H9 (cell line): ENCODE data around the gene MORN5. TPM values are rescaled to one million over a fixed set of nuclear protein-coding genes. Genes with fewer than 3 reads are reported as not detected.

Experiments used
- DNase-seq: peaks from one replicate; pipeline ENCODE4 v3.0.0-alpha.2; 2017
- H2AFZ ChIP-seq: one replicate; pipeline ENCODE4 v1.6.1; 2013; ENCODE audit warnings: mild to moderate bottlenecking, low read length, control low read depth, moderate library complexity
- H2AK5ac ChIP-seq: 2 replicates; pipeline ENCODE4 v1.6.1; 2013; ENCODE audit warnings: low read length, control low read depth, mixed read lengths; ENCODE audit not compliant: insufficient read length
- H2BK120ac ChIP-seq: one replicate; pipeline ENCODE4 v1.6.1; 2013; ENCODE audit warnings: low read depth, mild to moderate bottlenecking, low read length, control low read depth, inconsistent platforms; ENCODE audit not compliant: poor library complexity, severe bottlenecking
- H2BK12ac ChIP-seq: 2 replicates; pipeline ENCODE4 v1.6.1; 2013; ENCODE audit warnings: low read length, control low read depth, mixed read lengths, low read depth; ENCODE audit not compliant: insufficient read length
- H2BK15ac ChIP-seq: 2 replicates; pipeline ENCODE4 v1.6.1; 2013; ENCODE audit warnings: low read depth, low read length, control low read depth
- H2BK20ac ChIP-seq: one replicate; pipeline ENCODE4 v1.6.1; 2013; ENCODE audit warnings: low read depth, mild to moderate bottlenecking, low read length, control low read depth, inconsistent platforms; ENCODE audit not compliant: poor library complexity, severe bottlenecking
- H2BK5ac ChIP-seq: 2 replicates; pipeline ENCODE4 v1.6.1; 2013; ENCODE audit warnings: low read length, control low read depth, mixed read lengths; ENCODE audit not compliant: insufficient read length
- H3K14ac ChIP-seq: 2 replicates; pipeline ENCODE4 v1.6.1; 2013; ENCODE audit warnings: low read length, control low read depth; ENCODE audit not compliant: insufficient read depth
- H3K18ac ChIP-seq: 2 replicates; pipeline ENCODE4 v1.6.1; 2013; ENCODE audit warnings: low read depth, mild to moderate bottlenecking, mixed read lengths, low read length, control low read depth; ENCODE audit not compliant: insufficient read length
- H3K23ac ChIP-seq: 2 replicates; pipeline ENCODE4 v1.6.1; 2013; ENCODE audit warnings: low read length, control low read depth, mixed read lengths, low read depth; ENCODE audit not compliant: insufficient read length
- H3K23me2 ChIP-seq: 2 replicates; pipeline ENCODE4 v1.6.1; 2013; ENCODE audit warnings: low read depth, mild to moderate bottlenecking, mixed read lengths, low read length, control low read depth; ENCODE audit not compliant: insufficient read length, poor library complexity, severe bottlenecking
- H3K27ac ChIP-seq: 2 replicates; pipeline ENCODE4 v1.5.1; 2013; ENCODE audit warnings: low read length, control low read depth, mixed read lengths, low read depth; ENCODE audit not compliant: insufficient read length
- H3K27me3 ChIP-seq: 2 replicates; pipeline ENCODE4 v1.6.1; 2013; ENCODE audit warnings: low read length, control low read depth, inconsistent platforms; ENCODE audit not compliant: insufficient read depth
- H3K4ac ChIP-seq: 2 replicates; pipeline ENCODE4 v1.6.1; 2013; ENCODE audit warnings: low read depth, mild to moderate bottlenecking, control low read depth, inconsistent platforms, low read length, moderate library complexity
- H3K4me1 ChIP-seq: 2 replicates; pipeline ENCODE4 v1.6.1; 2013; ENCODE audit warnings: low read length, control low read depth, inconsistent platforms; ENCODE audit not compliant: insufficient read depth
- H3K4me2 ChIP-seq: 2 replicates; pipeline ENCODE4 v1.6.1; 2013; ENCODE audit warnings: low read length, control low read depth, mixed read lengths; ENCODE audit not compliant: insufficient read length, insufficient read depth
- H3K56ac ChIP-seq: 2 replicates; pipeline ENCODE4 v1.6.1; 2013; ENCODE audit warnings: low read depth, mild to moderate bottlenecking, mixed read lengths, low read length, control low read depth; ENCODE audit not compliant: insufficient read length
- H3K79me1 ChIP-seq: 2 replicates; pipeline ENCODE4 v1.6.1; 2013; ENCODE audit warnings: low read depth, mild to moderate bottlenecking, moderate library complexity, low read length, control low read depth, inconsistent platforms; ENCODE audit not compliant: insufficient read depth, poor library complexity, severe bottlenecking
- H3K79me2 ChIP-seq: 2 replicates; pipeline ENCODE4 v1.6.1; 2013; ENCODE audit warnings: low read length, control low read depth, inconsistent platforms; ENCODE audit not compliant: insufficient read depth
- H3K9ac ChIP-seq: 2 replicates; pipeline ENCODE4 v1.6.1; 2013; ENCODE audit warnings: low read length, control low read depth, mixed read lengths; ENCODE audit not compliant: insufficient read length; ENCODE audit errors: extremely low read depth
- H3K9me3 ChIP-seq: one replicate; pipeline ENCODE4 v1.6.1; 2013; ENCODE audit warnings: low read depth, low read length, inconsistent platforms; ENCODE audit not compliant: control insufficient read depth
- H3T11ph ChIP-seq: one replicate; pipeline ENCODE4 v1.6.1; 2013; ENCODE audit warnings: mild to moderate bottlenecking, low read length, control low read depth, inconsistent platforms
- H4K20me1 ChIP-seq: one replicate; pipeline ENCODE4 v1.6.1; 2013; ENCODE audit not compliant: control insufficient read depth, insufficient read length, insufficient read depth
- H4K5ac ChIP-seq: 2 replicates; pipeline ENCODE4 v1.6.1; 2013; ENCODE audit warnings: low read depth, mild to moderate bottlenecking, mixed read lengths, low read length, control low read depth; ENCODE audit not compliant: insufficient read length
- H4K8ac ChIP-seq: replicated peaks from 2 replicates; pipeline ENCODE4 v1.6.1; 2013; ENCODE audit warnings: low read length, control low read depth, mixed read lengths, low read depth; ENCODE audit not compliant: insufficient read length
- H4K91ac ChIP-seq: 2 replicates; pipeline ENCODE4 v1.6.1; 2013; ENCODE audit warnings: low read depth, mild to moderate bottlenecking, moderate library complexity, mixed read lengths, low read length, control low read depth; ENCODE audit not compliant: insufficient read length
- H3K27ac Mint-ChIP-seq, 3 experiments: 2 replicates in 2 of 3; 3 replicates in 1 of 3; pipeline ENCODE4 v1.8.0; 2020 to 2021; ENCODE audit warnings: mixed read lengths in 3 of 3, mild to moderate bottlenecking in 1 of 3, moderate library complexity in 1 of 3
- H3K27me3 Mint-ChIP-seq: 2 replicates; pipeline ENCODE4 v1.8.0; 2021; ENCODE audit warnings: low read depth, mild to moderate bottlenecking, moderate library complexity, mixed read lengths
- H3K36me3 Mint-ChIP-seq, 3 experiments: 2 replicates in 2 of 3; 3 replicates in 1 of 3; pipeline ENCODE4 v1.8.0; 2020 to 2021; ENCODE audit warnings: low read depth in 3 of 3, mixed read lengths in 3 of 3; ENCODE audit not compliant: insufficient read depth in 1 of 3
- H3K4me1 Mint-ChIP-seq, 2 experiments: 2 replicates each; pipeline ENCODE4 v1.8.0; 2020; ENCODE audit warnings: mixed read lengths in 2 of 2
- H3K4me3 Mint-ChIP-seq, 2 experiments: 2 replicates in 1 of 2; 3 replicates in 1 of 2; pipeline ENCODE4 v1.8.0; 2020 to 2021; ENCODE audit warnings: mild to moderate bottlenecking in 2 of 2, mixed read lengths in 2 of 2, moderate library complexity in 1 of 2
- H3K9me3 Mint-ChIP-seq, 2 experiments: 2 replicates in 1 of 2; 3 replicates in 1 of 2; pipeline ENCODE4 v1.8.0; 2020; ENCODE audit warnings: mild to moderate bottlenecking in 2 of 2, mixed read lengths in 2 of 2, moderate library complexity in 1 of 2
- WGBS: extraction: QIAGEN DNeasy Blood & Tissue Kit; methylation state at CpG from one replicate; pipeline ENCODE4 v1.1.7; 2013; ENCODE audit warnings: missing lambda C conversion rate, low lambda C conversion rate, mixed read lengths; ENCODE audit not compliant: insufficient read length; ENCODE audit errors: extremely low coverage; 5-methylcytosine and 5-hydroxymethylcytosine counted together
- total RNA-seq: library from RNA; stranded (reverse); gene quantifications from 2 replicates; pipeline ENCODE4 v1.2.1, GENCODE V29; 2021
- TF ChIP-seq, protein P1 (sequence below): fragments of 200-600 bp; sonication (generic); conservative IDR thresholded peaks from 3 replicates; pipeline ENCODE4 v1.8.0; 2021; ENCODE audit warnings: antibody characterized with exemption, mild to moderate bottlenecking

MORN5 gene
- total RNA-seq, 1 experiment from 2014 or later: not detected

DNA sequence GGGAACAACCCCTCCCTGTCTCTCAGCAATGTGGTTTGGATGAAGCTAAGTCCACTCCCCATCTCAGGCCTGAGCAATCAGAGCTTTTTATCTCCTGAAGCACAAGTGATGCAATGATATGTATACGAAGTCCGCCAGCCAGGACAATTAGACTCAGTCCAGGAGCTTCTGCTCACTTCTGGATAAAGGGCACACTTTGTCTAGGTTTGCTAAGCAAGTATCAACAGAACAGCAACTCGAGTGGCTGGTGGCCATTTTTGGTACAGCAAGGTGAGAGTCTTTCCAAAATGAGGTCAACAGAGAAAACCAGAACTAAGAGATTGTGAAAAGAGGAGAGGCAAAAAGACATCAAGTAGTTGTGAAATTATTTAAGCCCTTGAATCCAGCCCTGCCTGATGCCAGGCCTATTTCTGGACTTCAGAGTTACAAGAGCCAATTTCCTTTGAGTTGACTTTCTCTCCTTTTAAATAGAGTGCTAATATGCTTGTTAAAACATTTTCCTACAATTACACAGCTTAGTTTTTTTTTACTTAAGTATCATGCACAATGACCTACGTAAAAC is 8.4 kb upstream of the MORN5 start:
- Histone ChIP-seq H2BK12ac (no peak overlapping the region), H3T11ph (no peak overlapping the region), H2AK5ac (no peak overlapping the region), H4K20me1 (no peaks in the 10 kb centered on the region), H4K8ac (no peak overlapping the region), H3K27me3 (no peaks in the 10 kb centered on the region), H3K4me2 (no peak overlapping the region), H2BK20ac (no peak overlapping the region), H3K23me2 (no peaks in the 10 kb centered on the region), H3K4ac (no peak overlapping the region), H3K79me1 (no peaks in the 10 kb centered on the region), H2AFZ (no peak overlapping the region), H4K91ac (no peak overlapping the region), H2BK120ac (no peak overlapping the region), H4K5ac (no peak overlapping the region), H3K14ac (no peak overlapping the region), H3K18ac (no peak overlapping the region), H3K79me2 (no peaks in the 10 kb centered on the region; the same call in 1 of the 2 replicates), H3K9me3 (no peaks in the 10 kb centered on the region), H3K56ac (no peak overlapping the region), H3K23ac (no peak overlapping the region), H2BK5ac (no peak overlapping the region), H2BK15ac (no peak overlapping the region), H3K9ac (no peak overlapping the region), H3K27ac (no peak overlapping the region), H3K4me1 (0 out of 2 replicates have a peak, but pooled peaks cover 2% of the 10 kb centered on the region)
- TF ChIP-seq, protein P1, sequence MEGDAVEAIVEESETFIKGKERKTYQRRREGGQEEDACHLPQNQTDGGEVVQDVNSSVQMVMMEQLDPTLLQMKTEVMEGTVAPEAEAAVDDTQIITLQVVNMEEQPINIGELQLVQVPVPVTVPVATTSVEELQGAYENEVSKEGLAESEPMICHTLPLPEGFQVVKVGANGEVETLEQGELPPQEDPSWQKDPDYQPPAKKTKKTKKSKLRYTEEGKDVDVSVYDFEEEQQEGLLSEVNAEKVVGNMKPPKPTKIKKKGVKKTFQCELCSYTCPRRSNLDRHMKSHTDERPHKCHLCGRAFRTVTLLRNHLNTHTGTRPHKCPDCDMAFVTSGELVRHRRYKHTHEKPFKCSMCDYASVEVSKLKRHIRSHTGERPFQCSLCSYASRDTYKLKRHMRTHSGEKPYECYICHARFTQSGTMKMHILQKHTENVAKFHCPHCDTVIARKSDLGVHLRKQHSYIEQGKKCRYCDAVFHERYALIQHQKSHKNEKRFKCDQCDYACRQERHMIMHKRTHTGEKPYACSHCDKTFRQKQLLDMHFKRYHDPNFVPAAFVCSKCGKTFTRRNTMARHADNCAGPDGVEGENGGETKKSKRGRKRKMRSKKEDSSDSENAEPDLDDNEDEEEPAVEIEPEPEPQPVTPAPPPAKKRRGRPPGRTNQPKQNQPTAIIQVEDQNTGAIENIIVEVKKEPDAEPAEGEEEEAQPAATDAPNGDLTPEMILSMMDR: 0 out of 3 replicates have a peak, but pooled peaks have one; percentile 19
- WGBS: no CpG with 5 or more reads among the region's 4 CpGs
- Mint-ChIP-seq H3K27ac (no peak overlapping the region), H3K36me3 (peaks cover 12 to 40% (median 29%) of the 10 kb centered on the region in 3 experiments; a peak in 6 of 7 replicates), H3K9me3 (no peaks in the 10 kb centered on the region), H3K4me3 (no peak overlapping the region), H3K27me3 (no peaks in the 10 kb centered on the region), H3K4me1 (peaks cover 0 to 5% of the 10 kb centered on the region in 2 experiments; a peak in 2 of 4 replicates)
- no peak for DNase-seq
